ENCODE results near the gene TNNI2.

Gene TNNI2

GRCh38 chr11:1823376-1824220 is 15.2 kb upstream of the TNNI2 start (continued):
- TF ChIP-seq ZBTB21 (tag by site-specific recombination; IDR thresholded peaks at IDR 0.05) (no peak), ZBTB20 (tag by site-specific recombination; IDR thresholded peaks at IDR 0.05) (no peak), ZNF629 (tag by site-specific recombination; IDR thresholded peaks at IDR 0.05) (no peak), PRDM4 (tag by site-specific recombination; IDR thresholded peaks at IDR 0.05) (no peak), ZNF391 (tag by site-specific recombination; IDR thresholded peaks at IDR 0.05; ENCODE audit: borderline replicate concordance, low read depth) (no peak), ZNF776 (tag by site-specific recombination; IDR thresholded peaks at IDR 0.05; ENCODE audit: borderline replicate concordance) (no peak)

- CTCF ChIA-PET = interaction anchor here (1.6 kb wide), 1 partner anchor 130 kb away, joined by 6 read pairs; no protein-coding TSS in a partner anchor
- POLR2A ChIA-PET = no interaction called here
- H3K4me1 ChIP-seq (ENCODE audit: control insufficient read depth, insufficient read depth, low read length) = no peaks in the 10 kb centered on the region
- TF ChIP-seq ZNF513 (tag by site-specific recombination; IDR thresholded peaks at IDR 0.05) (no peak), ZBTB20 (tag by site-specific recombination; IDR thresholded peaks at IDR 0.05) (no peak), ZBTB1 (tag by site-specific recombination; IDR thresholded peaks at IDR 0.05) (no peak), PBX3 (CRISPR knock-in tag; IDR thresholded peaks at IDR 0.05) (no peak), ZNF132 (tag by site-specific recombination; IDR thresholded peaks at IDR 0.05; ENCODE audit: borderline replicate concordance) (no peak), KLF17 (tag by site-specific recombination; IDR thresholded peaks at IDR 0.05) (no peak), ZNF362 (tag by site-specific recombination; IDR thresholded peaks at IDR 0.05) (no peak), ZNF747 (tag by site-specific recombination; IDR thresholded peaks at IDR 0.05) (no peak), ZNF837 (tag by site-specific recombination; IDR thresholded peaks at IDR 0.05) (no peak), ZNF529 (tag by site-specific recombination; IDR thresholded peaks at IDR 0.05; ENCODE audit: insufficient replicate concordance) (no peak), ZBTB48 (tag by site-specific recombination; IDR thresholded peaks at IDR 0.05) (no peak), ZNF121 (tag by site-specific recombination; IDR thresholded peaks at IDR 0.05) (no peak), ZNF501 (tag by site-specific recombination; IDR thresholded peaks at IDR 0.05) (no peak), ZNF140 (tag by site-specific recombination; IDR thresholded peaks at IDR 0.05) (no peak), PRDM6 (tag by site-specific recombination; IDR thresholded peaks at IDR 0.05) (no peak), ZSCAN23 (tag by site-specific recombination; IDR thresholded peaks at IDR 0.05) (no peak), ZNF580 (tag by site-specific recombination; IDR thresholded peaks at IDR 0.05) (no peak), ZNF768 (tag by site-specific recombination; IDR thresholded peaks at IDR 0.05) (no peak), REPIN1 (tag by site-specific recombination; IDR thresholded peaks at IDR 0.05; ENCODE audit: low read depth) (no peak)
Observed at GRCh38 chr11:1824221-1825038, 14.4 kb upstream of the TNNI2 start.

More at GRCh38 chr11:1824221-1825038, 14.4 kb upstream of the TNNI2 start:
- no peaks in the 10 kb centered on the region for H3K9me3 ChIP-seq (ENCODE audit: control insufficient read depth, insufficient read depth, low read depth, low read length)
- no peak overlapping the region for H3K27ac ChIP-seq (ENCODE audit: extremely low read depth, low read depth, low read length)
- no peak overlapping the region for H3K4me3 ChIP-seq (ENCODE audit: low read depth, low read length)
- H3K36me3 ChIP-seq (ENCODE audit: control insufficient read depth in 2 of 2, insufficient read depth in 1 of 2, low read length in 2 of 2) = no peaks in the 10 kb centered on the region

Measured in HEK293 (cell line).